Measurements from ENCODE around the gene NMUR1.

NMUR1 gene

GRCh38 chr2:231526341-231527090, 3.7 kb downstream of the NMUR1 start:
- no peak for DNase-seq (ENCODE audit: low spot score)

- no peak for DNase-seq (ENCODE audit: low spot score)
Observed at GRCh38 chr2:231525248-231526163, 4.7 kb downstream of the NMUR1 start.

DNA sequence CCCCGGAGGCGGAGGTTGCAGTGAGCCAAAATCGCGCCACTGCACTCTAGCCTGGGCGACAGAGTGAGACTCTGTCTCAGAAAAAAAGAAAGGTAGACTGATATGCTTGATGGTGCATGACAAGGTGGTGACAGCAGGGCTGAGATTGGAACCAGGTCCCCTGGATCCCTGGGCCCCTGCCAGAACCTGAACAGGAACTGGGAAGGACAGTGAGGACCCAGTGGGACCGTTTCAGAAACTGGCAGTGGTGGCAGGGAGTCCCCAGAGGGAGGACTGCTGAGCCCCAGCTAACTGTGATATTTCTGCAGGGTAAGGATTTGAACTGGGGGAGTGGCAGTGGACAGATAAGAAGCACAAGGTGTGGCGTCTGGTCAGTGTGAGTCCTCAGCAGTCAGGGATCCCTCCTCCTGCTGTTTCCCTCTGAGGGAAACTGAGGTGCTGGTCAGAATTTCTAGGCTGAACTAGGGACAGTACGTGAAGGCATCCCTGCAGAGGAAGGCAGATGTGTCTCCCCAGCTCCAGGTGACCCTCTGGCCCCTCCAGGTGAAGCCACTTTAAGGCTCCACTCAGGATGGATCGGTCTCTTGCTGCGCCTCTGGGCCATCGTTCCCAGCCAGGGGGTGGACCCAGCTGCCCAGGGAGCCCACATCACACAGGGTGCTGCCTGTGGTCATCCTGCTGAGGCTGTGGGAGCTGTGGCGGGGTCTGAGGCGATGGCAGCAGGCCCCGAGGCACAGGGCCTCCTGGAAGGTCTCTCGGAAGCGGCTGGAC, 5.6 kb downstream of the NMUR1 start:
- no peak for DNase-seq (ENCODE audit: low spot score)

DNA sequence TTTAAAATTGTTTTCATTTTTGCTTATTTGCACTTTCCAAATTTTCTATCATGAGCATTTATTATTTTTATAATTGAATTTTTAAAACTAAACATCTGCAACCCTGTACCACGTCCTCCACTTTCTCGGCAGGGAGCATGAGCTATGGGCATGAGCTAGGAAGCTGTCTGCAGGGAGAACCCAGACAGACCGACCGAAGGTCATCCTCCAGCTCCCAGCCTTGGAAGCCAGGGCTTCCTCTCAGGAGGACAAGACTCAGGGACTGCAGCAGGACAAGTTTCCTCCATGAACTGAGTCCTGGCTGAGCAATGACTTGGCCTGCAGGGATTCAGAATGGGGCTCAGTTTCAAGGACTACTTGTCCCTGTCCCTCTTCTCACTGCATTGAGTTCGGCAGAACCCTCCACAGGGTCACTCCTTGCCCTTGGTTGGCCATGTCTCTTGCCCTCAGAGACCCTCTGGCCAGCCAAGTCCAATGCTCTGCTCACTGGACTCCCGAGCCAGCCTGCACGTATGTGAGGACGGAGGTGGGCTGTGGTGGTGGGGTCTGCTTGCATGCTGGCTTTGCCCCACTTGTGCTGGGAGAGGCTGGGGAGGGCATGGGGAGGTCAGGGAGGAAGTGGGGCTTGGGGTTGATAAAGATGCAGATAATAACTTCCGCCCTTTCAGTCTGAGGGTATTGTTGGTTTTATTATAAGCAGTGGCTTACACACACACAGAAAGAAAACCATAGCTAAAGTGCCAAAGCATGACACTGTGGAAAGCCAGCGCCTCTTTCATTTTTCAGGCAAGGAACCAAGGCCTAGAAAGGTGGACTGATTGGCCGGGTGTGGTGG, 6.6 kb downstream of the NMUR1 start:
- no peak for DNase-seq (ENCODE audit: low spot score)

DNA sequence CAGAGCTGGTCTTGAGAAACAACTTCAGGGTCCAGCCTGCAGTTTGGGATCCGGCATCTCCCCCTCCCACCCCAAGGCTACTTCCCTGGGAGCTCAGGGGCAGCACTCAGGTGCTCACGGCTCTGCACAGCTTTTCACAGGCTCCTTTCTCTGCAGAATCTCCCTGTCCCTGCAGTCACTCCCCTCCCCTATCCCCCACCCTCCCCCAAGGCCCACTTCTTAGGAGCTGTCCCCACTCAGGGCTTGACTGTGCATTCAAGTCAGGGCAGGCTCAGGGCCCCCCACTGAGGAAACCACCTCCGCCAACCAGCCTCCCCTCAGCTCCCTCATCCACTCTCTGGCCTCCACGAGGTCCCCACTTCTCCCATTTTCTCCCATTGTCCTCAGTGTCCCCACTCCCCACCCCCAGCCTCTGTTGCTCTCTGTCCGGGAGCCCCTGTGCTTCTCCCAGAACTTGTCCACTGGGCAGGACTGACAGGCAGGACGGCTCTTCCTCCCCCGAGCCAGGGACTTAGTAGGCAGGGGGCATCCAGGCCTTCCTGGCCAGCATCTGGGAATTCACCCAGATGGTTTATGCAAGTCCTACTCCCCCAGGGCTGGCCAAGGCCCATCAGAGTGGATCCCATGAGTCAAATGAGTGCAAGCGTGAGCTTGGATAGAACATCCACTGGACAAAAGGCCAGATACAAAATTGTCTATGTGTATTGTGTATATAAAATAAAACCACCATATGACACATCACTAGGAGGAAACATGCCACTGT, 7.6 kb downstream of the NMUR1 start:
- DNase-seq (ENCODE audit: low spot score): no peak

DNA sequence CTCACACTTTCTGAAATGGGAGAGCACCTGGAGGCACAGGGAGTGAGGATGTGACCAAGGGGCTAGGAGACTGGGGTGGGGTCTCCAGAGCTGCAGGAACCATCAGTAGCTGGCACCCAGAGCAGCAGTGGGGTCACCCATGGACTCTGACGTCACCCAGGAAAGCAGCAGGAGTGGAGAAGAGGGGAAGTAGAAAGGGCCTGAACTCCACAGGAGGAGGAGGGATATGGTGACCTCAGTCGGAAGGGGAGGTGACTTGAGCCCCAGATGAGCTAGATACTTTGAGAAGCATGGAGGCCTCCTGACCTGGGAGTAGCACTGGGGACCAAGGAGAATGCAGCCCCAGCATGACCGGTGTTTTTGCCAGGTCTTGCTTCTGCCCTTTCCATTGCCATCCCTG, 8.8 kb downstream of the NMUR1 start:
- no peak for DNase-seq (ENCODE audit: low spot score)

- DNase-seq (ENCODE audit: low spot score): no peak
Observed at GRCh38 chr2:231519975-231520555, 10.2 kb downstream of the NMUR1 start.

DNA sequence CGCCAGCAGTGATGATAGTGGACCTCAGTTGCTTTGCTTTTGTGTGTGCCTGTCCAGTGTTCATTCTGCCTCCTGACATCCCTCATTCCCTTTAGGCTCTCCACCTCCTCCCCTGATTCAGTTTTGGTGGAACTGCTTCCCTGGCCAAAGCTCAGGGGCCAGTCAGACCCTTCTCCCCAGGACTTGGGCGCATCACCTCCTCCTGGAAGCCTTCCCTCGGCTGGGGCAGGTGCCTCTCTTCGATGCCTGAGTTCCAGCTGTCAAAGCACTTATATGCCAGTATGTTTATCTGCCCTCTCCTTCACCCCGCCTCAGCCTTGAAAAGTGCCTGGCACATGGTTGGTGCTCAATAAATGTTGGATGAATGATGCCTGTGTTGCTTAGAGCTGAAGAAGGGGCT, 11.5 kb downstream of the NMUR1 start:
- no peak for DNase-seq (ENCODE audit: low spot score)

- no peak for DNase-seq (ENCODE audit: low spot score)
Observed at GRCh38 chr2:231515603-231516002, 14.6 kb downstream of the NMUR1 start.

GRCh38 chr2:231514951-231515297, 15.3 kb downstream of the NMUR1 start:
- DNase-seq (ENCODE audit: low spot score): no peak

GRCh38 chr2:231514225-231514950, 15.9 kb downstream of the NMUR1 start:
- peak; percentile 95 for DNase-seq (ENCODE audit: low spot score)

- DNase-seq (ENCODE audit: low spot score): no peak
Observed at GRCh38 chr2:231513746-231514224, 16.5 kb downstream of the NMUR1 start.

GRCh38 chr2:231512222-231512621, 18.0 kb downstream of the NMUR1 start:
- DNase-seq (ENCODE audit: low spot score): peak; percentile 75

DNA sequence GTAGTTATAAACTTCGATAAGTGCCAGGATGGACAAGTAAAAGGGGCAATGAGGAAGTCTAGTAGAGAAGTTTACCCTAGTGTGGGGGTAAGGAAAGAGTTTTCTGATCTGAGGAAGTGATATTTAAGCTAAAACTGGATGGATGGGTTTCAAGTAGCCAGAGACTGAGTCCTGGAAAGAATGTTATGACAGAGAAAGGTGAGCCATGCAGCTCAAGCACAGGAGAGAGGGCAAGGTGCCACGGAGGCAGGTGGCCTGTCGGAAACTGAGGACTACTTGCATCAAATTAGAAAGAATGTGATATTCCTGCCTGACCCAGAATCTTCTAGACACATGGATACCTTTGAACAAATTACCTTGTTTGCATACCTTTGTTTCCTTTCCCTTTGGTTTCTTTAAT, 26.5 kb downstream of the NMUR1 start:
- no peak for DNase-seq (ENCODE audit: low spot score)

- no peak for DNase-seq (ENCODE audit: low spot score)
Observed at GRCh38 chr2:231502596-231502995, 27.6 kb downstream of the NMUR1 start.

- DNase-seq (ENCODE audit: low spot score): no peak
Observed at GRCh38 chr2:231497651-231498050, 32.6 kb downstream of the NMUR1 start.

GRCh38 chr2:231494669-231495068, 35.6 kb downstream of the NMUR1 start:
- DNase-seq (ENCODE audit: low spot score): no peak

DNA sequence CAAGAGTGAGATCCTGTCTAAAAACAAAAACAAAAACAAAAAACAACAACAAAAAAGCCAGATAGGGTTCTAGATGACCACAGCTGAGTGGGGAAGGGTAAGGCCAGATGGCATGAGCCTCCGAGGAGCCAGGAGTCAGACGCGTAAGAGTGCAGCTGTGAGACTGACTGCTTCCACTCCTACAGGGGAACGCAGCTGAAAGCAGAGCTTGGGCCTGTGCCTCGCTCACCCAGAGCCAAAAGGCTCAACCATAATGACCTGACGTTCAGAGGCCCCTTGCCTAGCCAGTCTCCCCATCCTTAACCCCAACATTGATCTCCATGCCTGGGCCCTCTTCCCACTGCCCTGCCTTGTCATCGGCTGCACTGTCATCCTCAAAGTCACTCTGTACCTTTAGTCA, 39.4 kb downstream of the NMUR1 start:
- no peak for DNase-seq (ENCODE audit: low spot score)

GRCh38 chr2:231489990-231490389, 40.3 kb downstream of the NMUR1 start:
- DNase-seq (ENCODE audit: low spot score): no peak

Measured in SK-N-DZ (cell line).